MCF 10A (cell line): ENCODE data around the gene PCMTD2. TPM values are rescaled to one million over a fixed set of nuclear protein-coding genes. Genes with fewer than 3 reads are reported as not detected.

Experiments used
- BruUV-seq: library from RNA; stranded (reverse); fragments of 400-500 nt; replicated peaks from 2 replicates; lab custom pipeline; 2021; lab: Mats Ljungman, UMichigan
- CTCF ChIA-PET: fragments of 300-600 bp; sonication (Branson Sonifier 250); formaldehyde crosslinking; extraction: SDS; loops from one replicate; lab custom pipeline; 2021; ENCODE audit warnings: antibody characterized with exemption, inconsistent platforms; lab: Yijun Ruan, JAX
- POLR2A ChIA-PET: fragments of 300-600, 350-650 bp; sonication (Branson Sonifier 250); formaldehyde crosslinking; extraction: SDS; loops from one replicate; lab custom pipeline; 2020; ENCODE audit warnings: antibody characterized with exemption, inconsistent platforms; lab: Yijun Ruan, JAX
- DNase-seq: peaks from one replicate; pipeline ENCODE4 v3.0.0-alpha.2; 2018; ENCODE audit not compliant: unreplicated experiment
- H3K27ac Mint-ChIP-seq: one replicate; pipeline ENCODE4 v1.8.0; 2022; ENCODE audit warnings: mild to moderate bottlenecking, low read depth, mixed read lengths; ENCODE audit not compliant: unreplicated experiment
- H3K27me3 Mint-ChIP-seq: one replicate; pipeline ENCODE4 v1.8.0; 2022; ENCODE audit warnings: mixed read lengths; ENCODE audit not compliant: insufficient read depth, unreplicated experiment
- H3K36me3 Mint-ChIP-seq: one replicate; pipeline ENCODE4 v1.8.0; 2022; ENCODE audit warnings: mild to moderate bottlenecking, moderate library complexity, mixed read lengths; ENCODE audit not compliant: insufficient read depth, unreplicated experiment
- H3K4me1 Mint-ChIP-seq: one replicate; pipeline ENCODE4 v1.8.0; 2022; ENCODE audit warnings: mixed read lengths; ENCODE audit not compliant: insufficient read depth, unreplicated experiment
- H3K4me3 Mint-ChIP-seq: one replicate; pipeline ENCODE4 v1.8.0; 2022; ENCODE audit warnings: mild to moderate bottlenecking, moderate library complexity, mixed read lengths; ENCODE audit not compliant: unreplicated experiment
- H3K9me3 Mint-ChIP-seq: one replicate; pipeline ENCODE4 v1.8.0; 2022; ENCODE audit warnings: mixed read lengths; ENCODE audit not compliant: unreplicated experiment
- intact Hi-C: fragments of 100-400 bp; cut with micrococcal nuclease; formaldehyde crosslinking; loops from 2 replicates; pipeline ENCODE4 v1.14.1; 2022
- total RNA-seq: library from RNA; stranded (reverse); gene quantifications from 2 replicates; pipeline ENCODE4 v1.2.3, GENCODE V29; 2022
- TF ChIP-seq, protein P1 (sequence below): fragments of 200-600 bp; IDR thresholded peaks from one replicate; pipeline ENCODE4 v1.8.0; 2022; ENCODE audit warnings: antibody characterized with exemption, mild to moderate bottlenecking; ENCODE audit not compliant: unreplicated experiment

The PCMTD2 gene
- total RNA-seq, 1 experiment from 2014 or later: 39.4 TPM

DNA sequence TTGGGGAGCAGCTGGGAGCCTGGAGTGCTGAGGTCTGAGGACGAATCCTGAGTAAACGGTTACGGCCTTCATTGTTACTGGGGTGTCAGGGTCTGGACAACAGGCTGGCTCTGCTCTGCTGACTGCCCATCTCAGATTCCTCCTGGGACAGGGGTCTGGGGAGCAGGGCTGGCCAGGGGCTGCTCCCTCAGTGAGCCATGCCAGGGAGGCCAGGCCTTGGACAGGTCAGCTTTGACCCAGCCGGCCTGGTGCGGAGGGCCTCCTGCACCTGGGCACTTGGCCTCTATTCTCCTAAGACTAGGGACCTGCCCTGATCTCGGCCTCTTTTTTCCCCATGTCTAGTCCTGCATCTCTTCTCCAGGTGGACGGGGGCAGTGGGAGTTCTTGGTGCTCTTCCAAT is 46.4 kb upstream of the PCMTD2 start:
- H3K9me3 Mint-ChIP-seq: no peaks in the 10 kb centered on the region
- POLR2A ChIA-PET: no interaction called here
- no peak overlapping the region for H3K27ac Mint-ChIP-seq
- DNase-seq: no peak
- no TSS peak for BruUV-seq
- H3K27me3 Mint-ChIP-seq: peaks cover 48% of the 10 kb centered on the region
- no peaks in the 10 kb centered on the region for H3K36me3 Mint-ChIP-seq
- H3K4me1 Mint-ChIP-seq: peaks cover 7% of the 10 kb centered on the region
- no peak overlapping the region for H3K4me3 Mint-ChIP-seq
- intact Hi-C loops: no loop called here
- TF ChIP-seq, protein P1, sequence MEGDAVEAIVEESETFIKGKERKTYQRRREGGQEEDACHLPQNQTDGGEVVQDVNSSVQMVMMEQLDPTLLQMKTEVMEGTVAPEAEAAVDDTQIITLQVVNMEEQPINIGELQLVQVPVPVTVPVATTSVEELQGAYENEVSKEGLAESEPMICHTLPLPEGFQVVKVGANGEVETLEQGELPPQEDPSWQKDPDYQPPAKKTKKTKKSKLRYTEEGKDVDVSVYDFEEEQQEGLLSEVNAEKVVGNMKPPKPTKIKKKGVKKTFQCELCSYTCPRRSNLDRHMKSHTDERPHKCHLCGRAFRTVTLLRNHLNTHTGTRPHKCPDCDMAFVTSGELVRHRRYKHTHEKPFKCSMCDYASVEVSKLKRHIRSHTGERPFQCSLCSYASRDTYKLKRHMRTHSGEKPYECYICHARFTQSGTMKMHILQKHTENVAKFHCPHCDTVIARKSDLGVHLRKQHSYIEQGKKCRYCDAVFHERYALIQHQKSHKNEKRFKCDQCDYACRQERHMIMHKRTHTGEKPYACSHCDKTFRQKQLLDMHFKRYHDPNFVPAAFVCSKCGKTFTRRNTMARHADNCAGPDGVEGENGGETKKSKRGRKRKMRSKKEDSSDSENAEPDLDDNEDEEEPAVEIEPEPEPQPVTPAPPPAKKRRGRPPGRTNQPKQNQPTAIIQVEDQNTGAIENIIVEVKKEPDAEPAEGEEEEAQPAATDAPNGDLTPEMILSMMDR: no peak
- CTCF ChIA-PET: interaction anchor here (0.9 kb wide), 1 partner anchor 20 kb away, joined by 3 read pairs; no protein-coding TSS in a partner anchor

DNA sequence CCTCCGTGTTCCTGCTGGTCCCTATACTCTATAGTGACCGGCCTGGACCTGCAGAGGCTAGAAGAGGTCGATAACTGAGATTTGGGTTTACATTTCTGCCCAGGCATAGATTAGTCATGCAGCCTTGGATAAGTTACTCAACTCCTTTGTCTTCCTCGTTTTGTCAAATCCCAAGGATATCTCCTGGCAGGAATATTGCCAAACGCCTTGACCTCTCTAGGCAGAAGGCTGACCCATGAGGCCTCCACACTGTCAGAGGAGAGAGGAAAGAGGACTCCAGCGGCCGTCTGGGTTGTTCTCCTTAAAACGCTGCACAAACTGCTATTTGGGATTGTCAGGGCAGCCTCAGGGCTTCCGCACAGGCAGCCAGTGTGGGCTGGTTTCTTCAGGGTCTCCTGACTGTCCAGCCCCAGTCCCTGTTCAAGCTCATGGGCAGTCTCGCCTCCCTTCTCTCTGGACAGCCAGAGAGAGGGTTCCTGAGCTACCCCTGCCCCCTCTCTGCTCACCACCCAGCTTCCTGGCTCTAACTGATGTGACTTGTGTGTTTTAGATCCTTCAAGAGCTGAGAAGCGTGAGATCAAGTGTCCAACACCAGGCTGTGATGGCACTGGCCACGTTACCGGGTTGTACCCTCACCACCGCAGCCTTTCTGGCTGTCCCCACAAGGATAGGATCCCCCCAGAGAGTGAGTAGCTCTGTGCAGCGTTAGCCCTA is 44.7 kb upstream of the PCMTD2 start:
- H3K27ac Mint-ChIP-seq: no peak overlapping the region
- POLR2A ChIA-PET: interaction anchor here (0.7 kb wide), 1 partner anchor 46 kb away, joined by 3 read pairs; no protein-coding TSS in a partner anchor
- no peaks in the 10 kb centered on the region for H3K36me3 Mint-ChIP-seq
- BruUV-seq: no TSS peak
- intact Hi-C loops: no loop called here
- peak; percentile 27 for DNase-seq
- H3K9me3 Mint-ChIP-seq: no peaks in the 10 kb centered on the region
- peaks cover 65% of the 10 kb centered on the region for H3K27me3 Mint-ChIP-seq
- CTCF ChIA-PET: interaction anchor here (0.5 kb wide), 1 partner anchor 46 kb away, joined by 3 read pairs; no protein-coding TSS in a partner anchor
- H3K4me1 Mint-ChIP-seq: peaks cover 3% of the 10 kb centered on the region
- TF ChIP-seq, protein P1: no peak
- H3K4me3 Mint-ChIP-seq: no peak overlapping the region

DNA sequence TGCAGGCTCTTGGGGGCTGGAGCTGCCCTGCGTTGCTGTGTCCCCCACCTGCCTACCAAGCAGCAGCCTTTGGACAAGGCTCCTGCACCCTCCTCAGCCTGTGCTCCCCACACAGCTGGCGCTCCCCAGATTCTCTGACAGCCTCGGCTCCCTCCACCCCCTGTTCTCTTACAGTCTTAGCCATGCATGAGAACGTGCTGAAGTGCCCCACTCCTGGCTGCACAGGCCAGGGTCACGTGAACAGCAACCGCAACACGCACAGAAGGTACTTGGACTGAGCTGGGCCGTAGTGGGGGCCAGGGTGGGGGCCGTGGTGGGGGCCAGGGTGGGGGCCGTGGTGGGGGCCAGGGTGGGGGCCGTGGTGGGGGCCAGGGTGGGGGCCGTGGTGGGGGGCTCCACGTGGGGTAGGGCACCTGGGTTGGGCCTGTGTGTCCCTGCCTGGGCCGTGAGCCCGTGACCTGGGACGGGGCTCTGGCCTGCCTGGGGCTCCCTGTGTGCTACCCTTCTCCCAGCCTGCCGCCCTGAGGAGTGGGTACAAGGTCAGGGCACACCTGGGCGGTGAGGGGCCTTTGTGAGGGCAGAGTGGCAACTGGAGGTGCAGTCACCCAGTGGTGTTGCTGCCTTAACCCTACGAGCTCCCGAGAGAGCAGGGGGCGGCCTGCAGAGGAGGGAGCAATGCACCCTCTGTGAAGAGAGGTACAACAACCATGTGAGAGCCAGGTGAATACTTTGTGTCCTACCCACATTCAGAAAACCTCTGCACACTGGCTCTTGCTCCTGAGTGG is 43.5 kb upstream of the PCMTD2 start:
- intact Hi-C loops: no loop called here
- no peak overlapping the region for H3K27ac Mint-ChIP-seq
- ChIA-PET POLR2A (interaction anchor here (1.2 kb wide), 1 partner anchor 44 kb away, joined by 6 read pairs; the partner anchor contains the start of gene PCMTD2), CTCF (interaction anchor here (0.6 kb wide), 1 partner anchor 1017 kb away, joined by 3 read pairs; no protein-coding TSS in a partner anchor)
- H3K4me1 Mint-ChIP-seq: no peaks in the 10 kb centered on the region
- TF ChIP-seq, protein P1: no peak
- H3K9me3 Mint-ChIP-seq: no peaks in the 10 kb centered on the region
- peaks cover 66% of the 10 kb centered on the region for H3K27me3 Mint-ChIP-seq
- no peak overlapping the region for H3K4me3 Mint-ChIP-seq
- no TSS peak for BruUV-seq
- no peak for DNase-seq
- H3K36me3 Mint-ChIP-seq: no peaks in the 10 kb centered on the region

DNA sequence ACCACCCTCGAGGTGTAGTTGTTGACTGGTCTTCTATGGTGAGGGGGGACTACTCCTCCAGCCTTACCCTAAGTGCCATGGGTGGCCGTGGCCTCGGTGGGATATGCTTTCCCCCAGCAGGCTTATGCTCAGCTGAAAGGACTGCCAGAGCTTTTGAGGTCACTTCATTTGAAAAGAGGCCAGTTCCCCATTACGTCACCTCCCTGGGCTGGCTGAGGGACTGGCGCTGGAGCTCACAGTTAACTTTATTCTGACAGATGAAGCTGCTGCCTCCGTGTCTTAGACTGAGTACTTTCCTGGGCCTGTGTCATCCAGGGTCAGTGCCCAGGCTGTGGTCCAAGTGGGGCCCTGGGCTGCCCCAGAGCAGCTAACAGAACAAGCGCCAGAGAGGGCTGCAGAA is 42.8 kb upstream of the PCMTD2 start:
- no peaks in the 10 kb centered on the region for H3K9me3 Mint-ChIP-seq
- BruUV-seq: no TSS peak
- ChIA-PET POLR2A (interaction anchor here (1.2 kb wide), 1 partner anchor 43 kb away, joined by 6 read pairs; the partner anchor contains the start of gene PCMTD2), CTCF (no interaction called here)
- DNase-seq: no peak
- intact Hi-C loops: no loop called here
- H3K36me3 Mint-ChIP-seq: no peaks in the 10 kb centered on the region
- peaks cover 66% of the 10 kb centered on the region for H3K27me3 Mint-ChIP-seq
- H3K4me3 Mint-ChIP-seq: no peak overlapping the region
- TF ChIP-seq, protein P1: no peak
- no peaks in the 10 kb centered on the region for H3K4me1 Mint-ChIP-seq
- H3K27ac Mint-ChIP-seq: no peak overlapping the region
